Mucosa of rectum (tissue), 2 donors: ENCODE measurements around the gene SCAF4.

ENCODE experiments used
- H3K27ac ChIP-seq, 2 donors: one replicate each; pipeline ENCODE4 v1.7.0; 2013; ENCODE audit warnings: inconsistent platforms in 2 of 2, low read depth in 2 of 2, low read length in 2 of 2
- H3K27me3 ChIP-seq, 2 donors: one replicate each; pipeline ENCODE4 v1.7.0; 2013; ENCODE audit warnings: low read length in 2 of 2; ENCODE audit not compliant: control insufficient read depth in 2 of 2, insufficient read depth in 2 of 2
- H3K36me3 ChIP-seq, 2 donors: one replicate each; pipeline ENCODE4 v1.7.0; 2013; ENCODE audit warnings: low read length in 2 of 2; ENCODE audit not compliant: control insufficient read depth in 2 of 2, insufficient read depth in 2 of 2
- H3K4me1 ChIP-seq, 2 donors: one replicate each; pipeline ENCODE4 v1.7.0; 2013; ENCODE audit warnings: low read length in 2 of 2, mild to moderate bottlenecking in 1 of 2; ENCODE audit not compliant: control insufficient read depth in 2 of 2, insufficient read depth in 2 of 2
- H3K4me3 ChIP-seq, 2 donors: one replicate each; pipeline ENCODE4 v1.7.0; 2013; ENCODE audit warnings: low read length in 2 of 2
- H3K9ac ChIP-seq, 2 donors: one replicate each; pipeline ENCODE4 v1.7.0; 2013; ENCODE audit warnings: low read length in 2 of 2, low read depth in 1 of 2, mild to moderate bottlenecking in 1 of 2
- H3K9me3 ChIP-seq, 2 donors: one replicate each; pipeline ENCODE4 v1.7.0; 2013; ENCODE audit warnings: low read length in 2 of 2; ENCODE audit not compliant: control insufficient read depth in 2 of 2
- donor health status: healthy.
- donor health status: Normal muscosa, but diverticular disease.

SCAF4 gene, protein sequence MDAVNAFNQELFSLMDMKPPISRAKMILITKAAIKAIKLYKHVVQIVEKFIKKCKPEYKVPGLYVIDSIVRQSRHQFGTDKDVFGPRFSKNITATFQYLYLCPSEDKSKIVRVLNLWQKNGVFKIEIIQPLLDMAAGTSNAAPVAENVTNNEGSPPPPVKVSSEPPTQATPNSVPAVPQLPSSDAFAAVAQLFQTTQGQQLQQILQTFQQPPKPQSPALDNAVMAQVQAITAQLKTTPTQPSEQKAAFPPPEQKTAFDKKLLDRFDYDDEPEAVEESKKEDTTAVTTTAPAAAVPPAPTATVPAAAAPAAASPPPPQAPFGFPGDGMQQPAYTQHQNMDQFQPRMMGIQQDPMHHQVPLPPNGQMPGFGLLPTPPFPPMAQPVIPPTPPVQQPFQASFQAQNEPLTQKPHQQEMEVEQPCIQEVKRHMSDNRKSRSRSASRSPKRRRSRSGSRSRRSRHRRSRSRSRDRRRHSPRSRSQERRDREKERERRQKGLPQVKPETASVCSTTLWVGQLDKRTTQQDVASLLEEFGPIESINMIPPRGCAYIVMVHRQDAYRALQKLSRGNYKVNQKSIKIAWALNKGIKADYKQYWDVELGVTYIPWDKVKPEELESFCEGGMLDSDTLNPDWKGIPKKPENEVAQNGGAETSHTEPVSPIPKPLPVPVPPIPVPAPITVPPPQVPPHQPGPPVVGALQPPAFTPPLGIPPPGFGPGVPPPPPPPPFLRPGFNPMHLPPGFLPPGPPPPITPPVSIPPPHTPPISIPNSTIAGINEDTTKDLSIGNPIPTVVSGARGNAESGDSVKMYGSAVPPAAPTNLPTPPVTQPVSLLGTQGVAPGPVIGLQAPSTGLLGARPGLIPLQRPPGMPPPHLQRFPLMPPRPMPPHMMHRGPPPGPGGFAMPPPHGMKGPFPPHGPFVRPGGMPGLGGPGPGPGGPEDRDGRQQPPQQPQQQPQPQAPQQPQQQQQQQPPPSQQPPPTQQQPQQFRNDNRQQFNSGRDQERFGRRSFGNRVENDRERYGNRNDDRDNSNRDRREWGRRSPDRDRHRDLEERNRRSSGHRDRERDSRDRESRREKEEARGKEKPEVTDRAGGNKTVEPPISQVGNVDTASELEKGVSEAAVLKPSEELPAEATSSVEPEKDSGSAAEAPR

DNA sequence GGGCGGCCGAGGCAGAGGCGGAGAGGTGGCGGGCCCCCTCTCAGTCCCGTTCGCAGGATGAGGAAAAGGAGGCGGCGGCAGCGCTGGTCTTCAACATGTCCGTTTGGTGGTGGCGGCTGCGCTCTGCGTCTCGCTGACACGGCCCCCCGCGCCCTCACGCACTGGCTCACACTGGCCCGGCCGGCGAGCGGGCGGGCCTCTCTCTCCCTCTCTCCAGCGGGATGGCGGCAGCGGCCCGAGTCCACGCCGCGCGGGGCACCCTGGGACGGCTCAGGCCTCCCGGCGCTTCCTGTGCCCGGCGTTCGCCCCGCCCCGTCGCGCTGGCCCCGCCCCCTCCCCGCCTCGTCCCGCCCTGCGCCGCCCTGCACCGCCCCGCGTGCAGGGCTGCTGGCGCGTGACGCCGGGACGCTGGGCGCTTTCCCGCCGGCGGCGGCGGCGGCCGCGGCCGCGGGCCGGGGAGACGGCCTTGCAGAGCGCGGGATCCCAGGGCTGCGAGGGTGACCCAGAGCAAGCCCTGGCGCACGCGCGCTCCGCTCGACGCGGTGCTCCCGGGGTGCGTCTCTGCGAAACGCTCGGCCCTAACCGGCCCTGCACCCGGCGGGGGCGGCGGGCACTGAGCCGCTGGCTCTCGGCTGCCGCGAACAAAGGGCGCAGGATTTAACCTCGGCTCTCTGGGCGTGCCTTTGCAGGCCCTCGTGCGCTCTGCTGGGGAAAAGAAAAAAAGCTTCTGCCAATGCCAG is at the start of gene SCAF4:
TSS of gene SCAF4 (minus strand) at position 262 of the 740 bp plus-strand sequence. CDS start 426 bp downstream, outside the sequence.
- Histone ChIP-seq H3K27ac (peak within 1 kb of the TSS; percentile 93 to 97), H3K4me3 (peak within 1 kb of the TSS; percentile 81 to 82), H3K27me3 (no peaks in the 10 kb centered on the region), H3K9me3 (no peaks in the 10 kb centered on the region), H3K4me1 (peaks cover 25 to 31% of the 10 kb centered on the region in 2 donors), H3K9ac (peak within 1 kb of the TSS; percentile 77 to 94), H3K36me3 (no peaks in the 10 kb centered on the region)

DNA sequence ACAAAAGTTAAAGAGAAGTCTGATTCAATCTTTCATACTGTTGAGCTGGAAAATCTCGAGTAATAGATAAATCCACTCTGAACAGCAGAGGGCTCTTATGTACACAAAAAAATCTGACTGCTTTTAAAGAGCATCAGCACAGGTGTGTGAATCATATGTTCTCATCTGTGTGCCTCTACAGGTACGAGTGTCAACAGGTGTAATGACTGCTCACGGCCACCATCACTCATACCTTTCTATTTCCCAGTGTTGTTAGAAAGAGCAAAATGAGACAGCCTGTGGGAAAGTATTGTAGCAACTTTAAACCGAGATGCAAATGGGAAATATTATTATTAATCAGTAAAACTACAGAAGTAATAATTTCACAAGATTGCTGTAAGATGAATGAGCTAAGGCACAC is 49.0 kb upstream of the SCAF4 start:
- Histone ChIP-seq H3K4me3 (no peak overlapping the region), H3K36me3 (no peaks in the 10 kb centered on the region), H3K4me1 (no peaks in the 10 kb centered on the region), H3K9me3 (no peaks in the 10 kb centered on the region), H3K27me3 (no peaks in the 10 kb centered on the region), H3K9ac (no peak overlapping the region), H3K27ac (no peak overlapping the region)

DNA sequence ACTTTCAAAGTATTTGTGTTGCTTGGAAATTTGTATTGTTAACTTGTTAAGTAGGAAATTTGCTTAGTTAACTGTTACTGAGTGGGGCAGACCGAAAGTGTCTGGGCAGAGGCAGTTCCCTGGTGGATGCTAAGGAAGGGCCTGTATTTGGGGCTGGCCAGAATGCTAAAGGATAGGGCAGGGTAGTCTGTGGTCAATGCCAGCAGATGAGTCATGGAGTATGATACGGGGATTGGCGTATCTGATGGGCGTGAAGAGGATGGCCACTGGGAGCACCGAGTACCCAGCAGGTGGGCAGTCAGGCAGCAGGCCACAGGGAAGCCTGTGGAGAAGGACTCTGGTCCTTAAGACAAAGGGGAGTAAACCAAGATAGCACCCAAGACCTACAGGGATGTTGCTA is 46.6 kb upstream of the SCAF4 start:
- no peak overlapping the region for H3K4me3 ChIP-seq
- no peak overlapping the region for H3K27ac ChIP-seq
- H3K9ac ChIP-seq: no peak overlapping the region
- H3K36me3 ChIP-seq: no peaks in the 10 kb centered on the region
- no peaks in the 10 kb centered on the region for H3K27me3 ChIP-seq
- no peaks in the 10 kb centered on the region for H3K4me1 ChIP-seq
- H3K9me3 ChIP-seq: no peaks in the 10 kb centered on the region

DNA sequence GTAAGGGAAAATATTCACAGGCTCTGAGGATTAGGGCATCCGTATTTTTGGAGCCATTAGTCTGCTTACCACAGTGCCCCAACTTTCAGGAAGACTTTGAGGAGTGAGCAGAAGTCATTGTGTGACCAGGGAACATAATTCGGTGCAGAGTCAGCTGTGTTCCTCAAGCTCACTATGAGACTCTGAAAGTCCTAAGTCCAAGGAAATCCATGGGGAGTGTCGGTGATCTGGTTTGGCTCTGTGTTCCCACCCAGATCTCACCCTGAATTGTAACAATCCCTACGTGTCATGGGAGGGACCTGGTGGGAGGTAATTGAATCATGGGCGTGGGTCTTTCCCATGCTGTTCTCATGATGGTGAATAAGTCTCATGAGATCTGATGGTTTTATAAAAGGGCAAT is 45.9 kb upstream of the SCAF4 start:
- Histone ChIP-seq H3K4me3 (no peak overlapping the region), H3K27me3 (no peaks in the 10 kb centered on the region), H3K27ac (no peak overlapping the region), H3K36me3 (no peaks in the 10 kb centered on the region), H3K9ac (no peak overlapping the region), H3K4me1 (no peaks in the 10 kb centered on the region), H3K9me3 (no peaks in the 10 kb centered on the region)

DNA sequence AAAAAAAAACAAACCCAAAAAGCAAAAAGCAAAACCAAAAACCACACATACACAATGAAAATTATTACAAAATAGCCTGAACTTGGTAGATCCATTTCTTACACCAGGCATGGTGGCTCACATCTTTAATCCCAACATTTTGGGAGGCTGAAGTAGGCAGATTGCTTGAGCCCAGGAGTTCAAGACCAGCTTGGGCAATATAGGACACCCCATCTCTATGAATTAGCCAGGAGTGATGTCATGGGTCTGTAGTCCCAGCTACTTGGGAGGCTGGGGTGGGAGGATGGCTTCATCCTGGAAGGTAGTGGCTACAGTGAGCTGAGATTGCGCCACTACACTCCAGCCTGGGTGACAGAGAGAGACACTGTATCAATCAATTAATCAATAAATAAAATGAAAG is 42.1 kb upstream of the SCAF4 start:
- Histone ChIP-seq H3K4me1 (no peaks in the 10 kb centered on the region), H3K27ac (no peak overlapping the region), H3K36me3 (no peaks in the 10 kb centered on the region), H3K9ac (no peak overlapping the region), H3K27me3 (no peaks in the 10 kb centered on the region), H3K9me3 (no peaks in the 10 kb centered on the region), H3K4me3 (no peak overlapping the region)

DNA sequence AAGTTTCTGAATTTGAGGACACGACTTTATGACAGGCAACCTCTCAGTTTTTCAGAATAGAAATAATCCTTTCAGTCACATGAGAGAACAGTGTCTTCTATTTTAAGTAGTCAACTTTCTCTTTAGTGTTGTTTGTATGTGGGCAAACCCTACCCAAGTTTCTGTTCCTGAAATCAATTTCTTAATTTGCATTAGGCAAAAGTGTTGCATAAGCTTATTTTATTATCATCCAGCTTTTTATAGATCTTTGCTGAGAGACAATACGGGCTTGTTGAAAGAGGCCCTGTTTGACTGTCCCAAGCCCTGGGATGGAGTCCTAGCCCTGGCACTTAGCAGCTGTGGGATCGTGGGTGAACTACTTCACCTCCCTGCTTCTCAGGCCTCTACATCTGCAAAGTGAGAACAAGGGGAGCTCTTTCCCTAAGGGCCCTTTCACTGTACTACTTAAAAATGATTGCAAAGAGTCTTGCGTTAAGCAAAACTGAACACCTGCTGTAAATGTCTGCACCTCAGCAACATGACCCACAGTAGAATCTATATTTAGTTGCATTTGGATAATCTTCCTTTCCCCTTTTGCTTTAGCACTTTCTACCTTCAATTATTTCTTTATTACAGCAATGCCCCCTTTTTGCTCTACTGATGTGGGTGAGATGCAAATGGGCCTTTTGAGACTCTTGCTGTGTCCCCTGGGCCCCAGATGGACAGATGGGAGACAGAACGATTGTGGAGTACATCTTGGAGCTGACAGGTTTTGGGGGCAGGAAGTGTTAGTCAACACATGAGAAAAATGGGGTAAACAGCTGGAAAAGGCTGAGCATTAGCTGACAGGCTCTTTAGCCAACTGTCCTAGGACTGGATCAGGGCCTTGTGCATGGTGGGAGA is 41.0 kb upstream of the SCAF4 start:
- H3K27me3 ChIP-seq: no peaks in the 10 kb centered on the region

DNA sequence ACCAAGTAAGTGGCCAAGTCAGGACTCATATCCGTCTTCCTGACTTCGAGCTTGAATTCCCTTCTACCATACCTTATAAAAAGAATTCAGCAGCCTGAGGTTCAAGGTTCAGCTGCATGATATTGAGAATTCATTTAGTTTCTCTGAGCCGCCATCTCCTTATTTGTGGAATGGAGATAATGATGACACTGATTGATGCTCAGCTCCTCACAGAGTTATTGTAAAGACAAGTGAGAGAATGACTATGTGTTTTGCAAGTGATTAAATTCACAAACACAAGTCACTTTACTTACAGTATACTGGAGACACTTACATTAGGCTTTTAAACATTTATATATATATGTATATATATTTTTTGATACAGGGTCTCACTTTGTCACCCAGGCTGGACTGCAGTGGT is 39.8 kb upstream of the SCAF4 start:
- no peaks in the 10 kb centered on the region for H3K9me3 ChIP-seq
- H3K36me3 ChIP-seq: no peaks in the 10 kb centered on the region
- H3K4me3 ChIP-seq: no peak overlapping the region
- H3K27ac ChIP-seq: no peak overlapping the region
- H3K9ac ChIP-seq: no peak overlapping the region
- no peaks in the 10 kb centered on the region for H3K4me1 ChIP-seq
- H3K27me3 ChIP-seq: no peaks in the 10 kb centered on the region

More for the DNA sequence above, 41.0 kb upstream of the SCAF4 start:
- Histone ChIP-seq H3K4me3 (no peak overlapping the region), H3K36me3 (no peaks in the 10 kb centered on the region), H3K4me1 (no peaks in the 10 kb centered on the region), H3K9ac (no peak overlapping the region), H3K27ac (no peak overlapping the region), H3K9me3 (no peaks in the 10 kb centered on the region)

DNA sequence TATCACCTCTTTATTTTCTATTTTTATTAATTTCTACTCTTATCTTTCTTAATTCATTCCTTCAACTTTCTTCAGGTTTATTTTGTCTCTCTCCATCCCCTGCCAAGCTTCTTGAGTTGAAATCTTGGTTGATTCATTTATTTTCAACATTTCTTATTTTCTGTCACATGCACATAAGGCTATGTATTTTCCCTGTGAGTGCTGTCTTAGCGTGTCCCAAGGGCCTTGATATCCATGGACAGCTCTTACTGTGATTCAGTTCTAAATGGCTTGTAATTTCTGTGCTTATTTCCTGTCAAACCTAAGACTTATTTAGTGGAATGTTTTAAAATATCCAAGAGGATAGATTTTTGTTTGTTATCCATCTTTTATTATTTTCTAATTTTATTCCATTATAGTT is 36.8 kb upstream of the SCAF4 start:
- Histone ChIP-seq H3K4me3 (no peak overlapping the region), H3K9me3 (no peaks in the 10 kb centered on the region), H3K27ac (no peak overlapping the region), H3K36me3 (no peaks in the 10 kb centered on the region), H3K27me3 (no peaks in the 10 kb centered on the region), H3K9ac (no peak overlapping the region), H3K4me1 (no peaks in the 10 kb centered on the region)

DNA sequence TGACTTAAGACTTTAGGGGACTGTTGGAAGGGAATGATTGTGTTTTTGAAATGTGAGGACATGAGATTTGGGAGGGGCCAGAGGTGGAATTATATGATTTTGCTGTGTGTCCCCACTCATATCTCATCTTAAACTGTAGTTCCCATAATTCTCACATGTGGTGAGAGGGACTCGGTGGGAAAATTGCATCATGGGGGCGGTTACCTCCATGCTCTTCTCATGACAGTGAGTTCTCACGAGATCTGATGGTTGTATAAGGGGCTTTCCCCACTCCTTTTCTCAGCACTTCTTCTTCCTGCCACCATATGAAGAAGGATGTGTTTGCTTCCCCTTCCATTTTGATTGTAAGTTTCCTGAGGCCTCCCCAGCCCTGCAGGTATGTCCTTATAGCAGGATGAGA is 35.0 kb upstream of the SCAF4 start:
- Histone ChIP-seq H3K27ac (no peak overlapping the region), H3K27me3 (no peaks in the 10 kb centered on the region), H3K9me3 (no peaks in the 10 kb centered on the region), H3K4me3 (no peak overlapping the region), H3K9ac (no peak overlapping the region), H3K4me1 (no peaks in the 10 kb centered on the region), H3K36me3 (no peaks in the 10 kb centered on the region)
